ENCODE data around the gene KCNJ1. TPM values are rescaled to one million over a fixed set of nuclear protein-coding genes. Genes with fewer than 3 reads are reported as not detected.

Gene KCNJ1
- total and polyA plus RNA-seq, 2 experiments from 2014 or later = 0.16 TPM; not detected in 1

GRCh38 chr11:128843198-128843785 is 23.8 kb downstream of the KCNJ1 start:
- Mint-ChIP-seq H3K9me3 (no peaks in the 10 kb centered on the region; the same call in 2 of the 3 replicates), H3K4me1 (peaks cover 18% of the 10 kb centered on the region), H3K36me3 (ENCODE audit: low read depth) (no peaks in the 10 kb centered on the region), H3K27ac (no peak overlapping the region), H3K27me3 (ENCODE audit: insufficient read depth, low read depth, poor library complexity) (no peaks in the 10 kb centered on the region), H3K4me3 (no peak overlapping the region)
- no peak overlapping the region for H3K4me2 ChIP-seq
- no peak overlapping the region for H2AFZ ChIP-seq
- H3K27me3 ChIP-seq (ENCODE audit: insufficient read depth) = no peaks in the 10 kb centered on the region
- TF ChIP-seq STAT1 (IDR thresholded peaks at IDR 0.05; ENCODE audit: unreplicated experiment) = no peak
- no peak for TF ChIP-seq REST (IDR thresholded peaks at IDR 0.05; ENCODE audit: unreplicated experiment)
- TF ChIP-seq POLR2AphosphoS5 (IDR thresholded peaks at IDR 0.05; ENCODE audit: low read depth) = no peak
- no peak for TF ChIP-seq CREB1 (CRISPR knock-in tag; IDR thresholded peaks at IDR 0.05; ENCODE audit: low read depth)
- TF ChIP-seq ZNF331 (CRISPR knock-in tag; IDR thresholded peaks at IDR 0.05; ENCODE audit: low read depth) = no peak
- ATAC-seq (no peak), DNase-seq (ENCODE audit: low spot score) (no peak)
- H3K9me2 ChIP-seq (ENCODE audit: insufficient read depth) = peaks cover 15% of the 10 kb centered on the region; the same call in 1 of the 2 replicates
- H3K27ac ChIP-seq (ENCODE audit: low read depth) = no peak overlapping the region
- no peaks in the 10 kb centered on the region for H4K20me1 ChIP-seq (replicated peaks; ENCODE audit: insufficient read depth)
- H3F3A ChIP-seq (replicated peaks; ENCODE audit: low read depth) = no peaks in the 10 kb centered on the region
- H3K4me3 ChIP-seq = no peak overlapping the region
- H3K79me2 ChIP-seq (replicated peaks; ENCODE audit: insufficient read depth) = no peaks in the 10 kb centered on the region
- H3K4me1 ChIP-seq (ENCODE audit: insufficient read depth) = peaks cover 14% of the 10 kb centered on the region
- H3K36me3 ChIP-seq (ENCODE audit: insufficient read depth) = no peaks in the 10 kb centered on the region

- DNase-seq (ENCODE audit: low spot score) (no peak), ATAC-seq (no peak)
- H3K4me1 ChIP-seq (ENCODE audit: insufficient read depth) = peaks cover 17% of the 10 kb centered on the region
- no peaks in the 10 kb centered on the region; the same call in 2 of the 3 replicates for H3K9me3 Mint-ChIP-seq
- no peak overlapping the region for H3K4me3 Mint-ChIP-seq
- peaks cover 23% of the 10 kb centered on the region for H3K4me1 Mint-ChIP-seq
- no peak overlapping the region for H3K27ac ChIP-seq (ENCODE audit: low read depth)
- H3K27ac Mint-ChIP-seq = no peak overlapping the region
- no peaks in the 10 kb centered on the region for H3K36me3 Mint-ChIP-seq (ENCODE audit: low read depth)
- H3K27me3 Mint-ChIP-seq (ENCODE audit: insufficient read depth, low read depth, poor library complexity) = no peaks in the 10 kb centered on the region
- H3K4me3 ChIP-seq = no peak overlapping the region
- H3K36me3 ChIP-seq (ENCODE audit: insufficient read depth) = no peaks in the 10 kb centered on the region
- H2AFZ ChIP-seq = no peak overlapping the region; the same call in 1 of the 2 replicates
- no peaks in the 10 kb centered on the region for H3K79me2 ChIP-seq (replicated peaks; ENCODE audit: insufficient read depth)
- H3F3A ChIP-seq (replicated peaks; ENCODE audit: low read depth) = no peaks in the 10 kb centered on the region
- peaks cover 23% of the 10 kb centered on the region; the same call in 1 of the 2 replicates for H3K9me2 ChIP-seq (ENCODE audit: insufficient read depth)
- H3K27me3 ChIP-seq (ENCODE audit: insufficient read depth) = no peaks in the 10 kb centered on the region
- H3K4me2 ChIP-seq = no peak overlapping the region
- no peaks in the 10 kb centered on the region for H4K20me1 ChIP-seq (replicated peaks; ENCODE audit: insufficient read depth)
- no peak for TF ChIP-seq ZNF331 (CRISPR knock-in tag; IDR thresholded peaks at IDR 0.05; ENCODE audit: low read depth)
- TF ChIP-seq CREB1 (CRISPR knock-in tag; IDR thresholded peaks at IDR 0.05; ENCODE audit: low read depth) = no peak
- TF ChIP-seq ZNF114 (CRISPR knock-in tag; IDR thresholded peaks at IDR 0.05) = no peak
- TF ChIP-seq CTCF (conservative IDR thresholded peaks at IDR 0.05; ENCODE audit: low read depth in 2 of 2) = no peak
- TF ChIP-seq EZH2phosphoT487 (IDR thresholded peaks at IDR 0.05; ENCODE audit: unreplicated experiment) = no peak
- no peak for TF ChIP-seq POLR2AphosphoS5 (IDR thresholded peaks at IDR 0.05; ENCODE audit: low read depth)
- TF ChIP-seq ETS1 (IDR thresholded peaks at IDR 0.05) = no peak
- TF ChIP-seq NANOG (IDR thresholded peaks at IDR 0.05; ENCODE audit: borderline replicate concordance) = no peak
These were observed 25.5 kb downstream of the KCNJ1 start for GRCh38 chr11:128841461-128842072.

Measured in GM23338 (cell line).